GM21737 (cell line): ENCODE results near the gene SMIM45.

Source experiments
- ATAC-seq: cut with Tn5 transposase; IDR thresholded peaks from one replicate; pipeline ENCODE4 v1.9.1; 2021; ENCODE audit warnings: mild to moderate bottlenecking, moderate library complexity; ENCODE audit not compliant: unreplicated experiment

Gene SMIM45

GRCh38 chr22:41915035-41915785 is 36.7 kb upstream of the SMIM45 start, which contains the start of gene SHISA8:
Gene SHISA8 (minus strand): TSS chr22:41915074. CDS start chr22:41914667, 407 bp downstream.
- no peak for ATAC-seq

GRCh38 chr22:41915786-41916493 is 36.0 kb upstream of the SMIM45 start:
- no peak for ATAC-seq

GRCh38 chr22:41916745-41917358 is 35.1 kb upstream of the SMIM45 start:
- no peak for ATAC-seq

DNA sequence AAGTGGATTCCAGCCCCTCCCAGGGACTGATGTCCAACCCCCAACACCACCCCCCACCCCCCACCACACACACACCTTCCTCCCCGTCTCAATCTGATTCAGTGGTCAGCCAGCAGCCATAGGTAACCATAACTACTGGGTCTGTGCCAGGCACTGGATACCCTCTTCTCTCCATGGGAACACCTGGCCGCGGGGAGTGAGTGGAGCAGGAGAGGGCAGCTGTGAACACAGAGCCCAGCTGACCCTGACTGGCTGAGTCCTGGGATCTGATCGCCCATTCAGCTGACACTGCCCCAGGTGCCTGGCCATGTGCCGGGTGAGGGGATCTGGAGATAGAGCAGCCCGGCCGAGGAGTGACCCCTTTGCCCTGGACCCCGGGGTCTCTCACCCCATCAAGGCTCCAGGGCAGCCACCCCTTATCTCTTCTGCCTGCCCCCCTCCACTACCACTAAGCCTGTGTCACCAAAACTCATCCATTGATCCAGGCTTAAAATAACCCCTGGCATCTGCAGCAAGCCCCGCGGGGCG is 34.5 kb upstream of the SMIM45 start:
- no peak for ATAC-seq

- no peak for ATAC-seq
Measured at GRCh38 chr22:41917903-41918791, 33.8 kb upstream of the SMIM45 start.

- peak; percentile 46 for ATAC-seq
Measured at GRCh38 chr22:41919357-41920224, 32.4 kb upstream of the SMIM45 start.

GRCh38 chr22:41920271-41920976 is 31.5 kb upstream of the SMIM45 start:
- peak; percentile 20 for ATAC-seq

- no peak for ATAC-seq
Measured at GRCh38 chr22:41922328-41922727, 29.6 kb upstream of the SMIM45 start.

- ATAC-seq: no peak
Measured at GRCh38 chr22:41922940-41923594, 28.9 kb upstream of the SMIM45 start.

DNA sequence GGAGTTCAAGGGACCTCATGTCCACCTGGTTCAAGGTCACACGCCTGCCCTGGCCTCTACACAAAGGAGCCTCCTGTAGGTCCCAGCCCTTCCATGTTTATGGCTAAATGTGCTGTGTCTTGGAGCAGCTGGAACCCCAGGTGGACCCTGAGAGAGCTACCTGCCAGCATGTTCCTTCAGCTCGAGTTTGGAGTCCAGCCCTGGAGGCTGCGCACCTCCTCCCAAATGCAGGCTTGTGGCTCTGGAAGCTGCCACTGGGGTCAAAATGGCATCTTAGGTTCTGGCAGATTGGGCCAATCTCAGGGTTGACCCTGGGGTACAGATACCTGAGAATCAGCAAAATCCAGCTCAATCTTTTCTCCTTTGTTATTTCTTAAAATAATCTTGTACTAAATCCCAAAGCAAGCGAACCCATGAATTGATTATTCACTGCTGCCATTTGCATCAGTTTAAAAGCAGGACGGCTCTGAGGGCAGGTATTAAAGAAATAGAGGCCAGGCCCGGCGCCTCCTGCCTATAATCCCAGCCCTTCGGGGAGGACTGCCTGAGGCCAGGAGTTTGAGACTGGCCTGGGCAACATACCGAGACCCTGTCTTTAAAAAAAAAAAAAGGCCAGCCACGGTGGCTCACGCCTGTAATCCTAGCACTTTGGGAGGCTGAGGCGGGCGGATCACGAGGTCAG is 28.2 kb upstream of the SMIM45 start:
- no peak for ATAC-seq

DNA sequence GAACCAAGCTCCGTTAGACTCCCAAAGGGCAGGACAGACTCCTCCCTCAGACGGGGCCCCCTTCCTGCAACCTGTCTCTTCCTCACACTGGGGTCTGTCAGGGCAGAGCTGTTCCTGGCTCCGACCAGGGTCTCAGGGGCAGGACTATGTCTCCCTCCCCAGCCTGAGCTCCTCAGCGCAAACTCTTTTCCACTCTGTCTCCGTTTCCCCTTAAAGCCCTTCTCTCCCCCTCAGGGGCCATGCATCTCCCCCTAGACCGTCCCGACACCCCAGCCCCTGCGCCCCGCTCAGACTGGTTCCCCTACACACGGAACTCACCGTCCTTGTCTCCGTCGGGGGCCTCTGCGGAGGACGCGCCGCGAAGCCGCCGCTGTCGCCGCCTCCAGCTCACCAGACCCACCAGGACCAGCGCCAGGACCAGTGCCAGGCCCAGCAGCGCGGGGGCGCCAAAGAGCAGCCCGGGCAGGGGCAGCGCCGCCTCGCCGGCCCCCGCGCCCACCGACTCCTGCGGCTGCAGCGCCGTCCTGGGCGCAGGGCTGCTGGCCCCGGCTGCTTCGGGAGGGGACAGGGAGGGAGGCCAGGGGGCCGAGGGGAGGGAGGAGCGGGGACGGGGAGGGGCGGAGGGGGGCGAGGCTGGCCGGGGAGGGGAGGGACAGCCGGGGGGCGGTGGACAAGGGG is 26.0 kb upstream of the SMIM45 start:
- no peak for ATAC-seq

DNA sequence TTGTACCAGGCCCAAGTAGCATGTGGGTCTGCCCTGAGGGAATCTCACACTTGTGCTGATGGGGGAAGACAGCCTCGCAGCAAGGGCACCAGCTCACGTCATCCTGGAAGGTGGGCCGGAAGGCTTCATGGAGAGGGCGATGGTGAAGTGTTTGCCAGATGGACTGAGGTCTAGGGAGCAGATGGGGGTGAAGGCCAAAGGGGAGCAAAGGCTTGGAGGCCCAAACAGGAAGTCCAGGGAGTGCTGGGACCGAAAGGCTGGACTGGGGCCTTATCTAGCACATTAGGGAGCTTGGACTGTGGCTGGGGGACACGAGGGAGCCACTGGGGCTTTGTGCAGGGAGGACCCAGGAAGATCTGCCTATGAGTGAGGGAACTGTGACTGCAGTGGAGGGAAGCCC is 24.1 kb upstream of the SMIM45 start:
- ATAC-seq: no peak

GRCh38 chr22:41928593-41929417 is 23.1 kb upstream of the SMIM45 start:
- no peak for ATAC-seq

GRCh38 chr22:41929418-41929810 is 22.5 kb upstream of the SMIM45 start:
- ATAC-seq: no peak

- no peak for ATAC-seq
Measured at GRCh38 chr22:41931701-41932269, 20.2 kb upstream of the SMIM45 start.

DNA sequence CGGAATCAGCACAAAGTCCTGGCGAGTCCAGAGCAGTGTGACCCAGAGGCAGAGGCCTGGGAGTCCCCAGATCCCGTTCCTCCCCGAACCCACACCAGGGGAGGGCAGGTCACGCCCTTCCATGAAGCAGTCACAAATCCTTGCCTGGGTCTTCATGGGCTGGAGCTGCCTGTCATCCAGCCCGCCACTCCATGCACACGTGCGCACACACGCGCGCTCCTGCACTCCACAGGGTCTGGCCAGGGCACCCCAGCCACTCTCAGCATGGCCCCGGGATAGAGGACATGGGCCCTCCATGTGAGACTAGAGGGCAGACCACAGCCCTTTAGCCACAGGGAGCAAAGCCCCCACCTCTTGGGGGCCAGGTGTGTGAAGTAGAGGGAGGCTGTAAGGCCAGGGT is 19.6 kb upstream of the SMIM45 start:
- ATAC-seq: no peak
